Measurements from ENCODE around the gene OXCT1.

DNA sequence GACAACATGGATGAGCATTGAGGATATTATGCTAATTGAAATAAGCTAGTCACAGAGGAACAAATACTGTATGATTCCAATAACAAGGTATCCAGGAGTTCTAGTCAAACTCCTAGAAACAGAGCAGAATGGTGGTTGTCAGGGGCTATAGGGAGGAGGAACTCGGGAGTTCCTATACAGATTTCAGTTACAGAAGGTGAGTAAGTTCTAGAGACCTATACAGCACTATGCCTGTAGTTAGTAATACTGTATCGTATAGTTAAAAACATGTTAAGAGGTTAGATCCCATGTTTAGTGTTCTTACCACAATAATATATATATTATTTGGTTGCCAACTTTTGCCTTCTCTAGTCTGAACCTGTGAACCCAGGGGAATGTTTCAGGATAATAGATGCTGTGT, 7.9 kb upstream of the OXCT1 start:
- TF ChIP-seq POLR2A (IDR thresholded peaks at IDR 0.05; ENCODE audit: low read depth, low read length) = no peak
- TF ChIP-seq, protein P1, sequence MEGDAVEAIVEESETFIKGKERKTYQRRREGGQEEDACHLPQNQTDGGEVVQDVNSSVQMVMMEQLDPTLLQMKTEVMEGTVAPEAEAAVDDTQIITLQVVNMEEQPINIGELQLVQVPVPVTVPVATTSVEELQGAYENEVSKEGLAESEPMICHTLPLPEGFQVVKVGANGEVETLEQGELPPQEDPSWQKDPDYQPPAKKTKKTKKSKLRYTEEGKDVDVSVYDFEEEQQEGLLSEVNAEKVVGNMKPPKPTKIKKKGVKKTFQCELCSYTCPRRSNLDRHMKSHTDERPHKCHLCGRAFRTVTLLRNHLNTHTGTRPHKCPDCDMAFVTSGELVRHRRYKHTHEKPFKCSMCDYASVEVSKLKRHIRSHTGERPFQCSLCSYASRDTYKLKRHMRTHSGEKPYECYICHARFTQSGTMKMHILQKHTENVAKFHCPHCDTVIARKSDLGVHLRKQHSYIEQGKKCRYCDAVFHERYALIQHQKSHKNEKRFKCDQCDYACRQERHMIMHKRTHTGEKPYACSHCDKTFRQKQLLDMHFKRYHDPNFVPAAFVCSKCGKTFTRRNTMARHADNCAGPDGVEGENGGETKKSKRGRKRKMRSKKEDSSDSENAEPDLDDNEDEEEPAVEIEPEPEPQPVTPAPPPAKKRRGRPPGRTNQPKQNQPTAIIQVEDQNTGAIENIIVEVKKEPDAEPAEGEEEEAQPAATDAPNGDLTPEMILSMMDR (conservative IDR thresholded peaks at IDR 0.05; ENCODE audit: low read depth, low read length) = no peak
